Measurements from ENCODE around the gene MSI2. TPM values are rescaled to one million over a fixed set of nuclear protein-coding genes. Genes with fewer than 3 reads are reported as not detected.

MSI2 gene
- total and polyA plus RNA-seq, 9 of the 15 experiments (the other 6 are each of a cell fraction or from before 2014, with no cell fraction given) = 4.6 to 61.8 (median 42.4) TPM

GRCh38 chr17:57399690-57400089, 143.4 kb downstream of the MSI2 start:
- POLR2A ChIA-PET = interaction anchor here (0.8 to 1.3 kb wide), 3 partner anchors 9 to 61 kb away, joined by 3 to 4 read pairs (median 3); no protein-coding TSS in a partner anchor
- peaks cover 11% of the 10 kb centered on the region; the same call in 1 of the 3 replicates for H3K79me2 ChIP-seq (ENCODE audit: control insufficient read depth, insufficient read depth, low read length)
- no peaks in the 10 kb centered on the region for H3K9me3 ChIP-seq (replicated peaks; ENCODE audit: control insufficient read depth, insufficient read depth, low read depth, low read length)
- WGBS (ENCODE audit: insufficient coverage, low coverage, missing lambda C conversion rate) = 65% methylated on average over 6 of the region's 7 CpGs
- CTCF ChIA-PET (ENCODE audit: low intra/inter-chr PET ratio) = interaction anchor here (0.6 to 1.1 kb wide), 3 partner anchors 156 to 1764 kb away, joined by 3 to 5 read pairs (median 4); no protein-coding TSS in a partner anchor
- ATAC-seq (no peak), DNase-seq (ENCODE audit: extremely low read depth in 1 of 4, low spot score in 3 of 4) (no peak), FAIRE-seq (no peak)
- H3K27ac ChIP-seq (ENCODE audit: extremely low read depth, low read depth, low read length) = no peak overlapping the region
- no TSS peak for BruUV-seq (replicated peaks)
- H3K36me3 ChIP-seq (ENCODE audit: control insufficient read depth, insufficient read depth, low read length) = peaks cover 27% of the 10 kb centered on the region
- H3K27me3 ChIP-seq (ENCODE audit: control insufficient read depth in 2 of 2, insufficient read depth in 2 of 2, low read length in 2 of 2) = no peaks in the 10 kb centered on the region
- H3K4me2 ChIP-seq (ENCODE audit: insufficient read depth, low read length) = no peak overlapping the region
- H2AFZ ChIP-seq (ENCODE audit: low read depth, low read length) = no peak overlapping the region
- in situ Hi-C loops (cut with MboI) (no loop called here), intact Hi-C loops (cut with micrococcal nuclease) (no loop called here)
- no peaks in the 10 kb centered on the region for H3K9me1 ChIP-seq (ENCODE audit: control insufficient read depth, insufficient read depth, low read length)
- no peak overlapping the region for H3K4me3 ChIP-seq
- H3K9ac ChIP-seq (ENCODE audit: insufficient read depth in 1 of 2, low read depth in 2 of 2, low read length in 2 of 2) = no peak overlapping the region
- H3K4me1 ChIP-seq (replicated peaks in 1 of 2; ENCODE audit: control insufficient read depth in 2 of 2, insufficient read depth in 2 of 2, low read length in 2 of 2) = peaks cover 0 to 5% of the 10 kb centered on the region in 2 experiments; a peak in 2 of 5 replicates
- no peak for TF ChIP-seq ARID1B (IDR thresholded peaks at IDR 0.05)
- no peak for TF ChIP-seq DDX20 (tag; IDR thresholded peaks at IDR 0.05; ENCODE audit: low read depth)
- TF ChIP-seq RBM34 (IDR thresholded peaks at IDR 0.05; ENCODE audit: borderline replicate concordance, insufficient read depth, low read length) = no peak
- TF ChIP-seq ETS2 (tag; IDR thresholded peaks at IDR 0.05; ENCODE audit: borderline replicate concordance, poor library complexity, severe bottlenecking) = no peak
- no peak for TF ChIP-seq PURB (CRISPR knock-in tag; IDR thresholded peaks at IDR 0.05; ENCODE audit: low read depth)
- TF ChIP-seq ZNF785 (CRISPR knock-in tag; IDR thresholded peaks at IDR 0.05) = no peak
- TF ChIP-seq DPF2 (IDR thresholded peaks at IDR 0.05) = no peak
- no peak for TF ChIP-seq ZNF140 (CRISPR knock-in tag; IDR thresholded peaks at IDR 0.05)
- no peak for TF ChIP-seq RAD51 (IDR thresholded peaks at IDR 0.05; ENCODE audit: borderline replicate concordance, low read depth)
- TF ChIP-seq CEBPB (tag; IDR thresholded peaks at IDR 0.05) = no peak
- TF ChIP-seq PML (IDR thresholded peaks at IDR 0.05; ENCODE audit: low read length) = no peak
- TF ChIP-seq HNRNPUL1 (IDR thresholded peaks at IDR 0.05; ENCODE audit: low read length) = no peak
- TF ChIP-seq PTTG1 (tag; IDR thresholded peaks at IDR 0.05; ENCODE audit: low read depth) = no peak
- H4K20me1 ChIP-seq (replicated peaks; ENCODE audit: control insufficient read depth, insufficient read depth, low read length) = 0 out of 2 replicates have a peak, but pooled peaks cover 3% of the 10 kb centered on the region

All from K562 (cell line).